Activated CD4-positive, CD25-positive, alpha-beta regulatory T cell treated with anti-CD3 and anti-CD28 coated beads, Interleukin-2, amount 50 U/mL, for 24 hours (primary cell): ENCODE results near the gene TMEM170B.

ENCODE experiments used
- ATAC-seq, 2 donors: fragments of 150-1000 bp; cut with Tn5 transposase; one replicate each; pipeline ENCODE4 v1.10.0; 2021; ENCODE audit warnings: mild to moderate bottlenecking in 1 of 2, moderate library complexity in 1 of 2

TMEM170B gene

DNA sequence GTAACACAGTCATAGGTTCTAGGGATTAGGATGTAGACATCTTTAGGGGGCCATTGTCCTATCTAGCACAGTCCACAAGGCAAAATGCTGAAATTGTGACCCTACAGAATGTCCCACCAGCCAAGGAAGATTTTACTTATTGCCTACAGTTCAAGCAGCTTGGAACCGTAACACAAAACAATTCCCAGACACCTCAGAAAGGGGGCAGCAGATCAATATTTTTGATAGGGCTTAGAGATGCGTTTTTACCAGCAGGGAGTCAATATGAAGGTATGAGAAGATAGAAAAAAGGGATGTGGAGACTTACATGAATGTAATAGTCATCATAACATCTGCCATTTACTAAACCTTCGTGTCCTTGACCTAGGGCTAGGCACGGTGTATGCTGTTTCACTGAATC, 81.0 kb downstream of the TMEM170B start:
- ATAC-seq, result no peak

DNA sequence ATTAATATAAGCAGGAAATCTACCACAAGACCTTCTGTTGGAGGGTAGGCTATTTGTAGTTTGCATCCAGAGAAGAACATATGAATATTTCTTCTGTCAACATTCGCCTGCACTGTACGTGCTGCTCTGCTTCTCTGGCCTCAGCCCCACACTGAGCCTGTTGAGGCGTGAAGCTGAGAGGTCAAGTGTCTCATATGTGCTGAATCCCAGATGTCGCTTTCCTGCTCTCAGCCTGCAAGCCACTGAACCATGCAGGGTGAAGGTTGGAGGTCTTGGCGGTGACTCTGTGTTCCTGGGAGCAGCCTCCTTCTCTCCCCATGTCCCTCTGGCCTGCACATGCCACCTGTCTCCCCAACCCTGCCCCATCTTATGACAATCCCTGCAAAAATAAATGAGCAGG, 83.6 kb downstream of the TMEM170B start:
- no peak for ATAC-seq

DNA sequence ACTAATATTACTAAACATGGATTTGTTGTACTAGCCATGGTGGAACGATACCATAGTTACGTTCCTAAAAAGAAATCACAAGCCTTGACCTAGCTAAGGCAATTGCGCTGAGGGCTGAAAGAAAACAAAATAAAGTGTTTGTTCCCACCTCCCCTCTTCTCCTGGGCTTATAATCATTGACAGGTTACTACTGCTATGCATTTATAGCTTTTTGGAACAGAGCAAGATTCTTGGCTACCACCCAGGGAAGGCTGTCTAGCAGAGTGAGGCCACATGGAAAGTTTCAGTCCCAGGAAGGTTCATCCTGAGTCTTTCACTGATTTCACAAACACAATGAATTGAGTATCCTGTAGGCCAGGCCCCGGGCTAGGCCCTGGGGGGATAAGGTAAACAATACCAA, 84.6 kb downstream of the TMEM170B start:
- no peak for ATAC-seq

DNA sequence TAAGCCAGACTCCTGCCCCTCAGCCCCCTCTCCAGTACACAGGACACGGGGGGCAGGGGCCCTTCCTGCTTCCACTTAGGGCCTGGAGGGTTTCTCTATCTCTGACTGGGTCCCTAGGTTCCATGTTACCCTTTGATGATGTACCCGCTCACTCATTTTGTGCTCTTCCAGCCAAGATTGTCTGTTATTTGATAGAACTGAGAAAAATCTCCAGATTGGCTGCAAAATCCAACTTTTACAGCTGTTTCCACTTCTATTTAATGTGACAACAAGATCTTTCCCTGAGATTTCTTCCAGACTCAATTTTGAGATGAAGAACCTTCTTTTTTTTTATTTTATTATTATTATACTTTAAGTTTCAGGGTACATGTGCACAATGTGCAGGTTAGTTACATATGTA, 85.7 kb downstream of the TMEM170B start:
- ATAC-seq, result no peak

DNA sequence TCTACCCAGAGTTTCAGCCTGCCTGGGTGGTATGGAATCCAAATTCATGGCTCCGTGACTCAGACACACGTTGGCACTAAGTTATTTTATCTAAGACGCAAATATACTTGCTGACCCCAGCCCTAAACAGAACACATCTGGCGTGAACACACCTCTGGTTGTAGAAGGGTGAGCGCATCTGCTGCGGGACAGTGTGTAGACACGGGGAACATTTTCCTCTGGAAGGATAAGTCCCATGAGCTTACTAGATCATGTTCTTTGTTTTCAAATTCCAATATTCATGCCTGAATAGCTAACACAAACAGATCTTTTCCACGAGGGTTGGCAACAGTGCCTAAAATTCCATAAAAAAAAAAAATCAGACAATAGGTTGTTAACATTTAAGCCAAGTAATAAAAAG, 87.8 kb downstream of the TMEM170B start:
- ATAC-seq, result no peak

DNA sequence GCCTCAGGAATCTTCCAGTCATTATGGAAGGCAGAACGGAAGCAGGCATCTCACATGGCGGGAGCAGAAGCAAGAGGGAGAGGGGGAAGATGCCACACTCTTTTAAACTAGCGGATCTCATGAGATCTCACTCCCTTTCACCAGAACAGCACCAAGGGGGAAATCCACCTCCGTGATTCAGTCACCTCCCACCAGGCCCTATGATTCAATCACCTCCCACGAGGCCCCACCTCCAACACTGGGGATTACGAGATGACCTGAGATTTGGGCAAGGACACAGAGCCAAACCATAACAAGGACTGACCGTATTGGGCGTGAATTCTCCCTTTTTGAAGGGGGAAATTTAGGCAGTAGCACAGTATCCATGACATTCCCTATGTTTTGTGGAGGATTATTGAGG, 88.8 kb downstream of the TMEM170B start:
- ATAC-seq, result no peak

DNA sequence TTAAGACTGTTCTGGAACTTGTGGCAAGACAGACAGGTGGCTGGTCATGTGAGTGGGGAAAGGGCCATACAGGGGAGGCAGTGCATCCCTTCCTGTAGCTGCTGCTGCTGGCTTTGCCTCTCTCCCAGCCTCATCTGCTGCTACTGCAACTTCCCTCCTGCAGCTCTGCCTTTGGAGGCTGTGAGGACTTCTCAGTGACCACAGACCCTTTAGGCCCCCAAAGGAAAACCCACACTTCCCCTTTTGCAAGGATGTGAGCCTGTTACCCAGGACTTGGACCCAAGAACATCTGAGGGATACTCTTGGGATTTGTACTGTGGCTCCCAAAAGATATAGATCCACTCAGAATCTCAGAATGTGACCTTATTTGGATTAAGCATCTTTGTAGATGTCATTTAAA, 91.0 kb downstream of the TMEM170B start:
- ATAC-seq, result no peak

DNA sequence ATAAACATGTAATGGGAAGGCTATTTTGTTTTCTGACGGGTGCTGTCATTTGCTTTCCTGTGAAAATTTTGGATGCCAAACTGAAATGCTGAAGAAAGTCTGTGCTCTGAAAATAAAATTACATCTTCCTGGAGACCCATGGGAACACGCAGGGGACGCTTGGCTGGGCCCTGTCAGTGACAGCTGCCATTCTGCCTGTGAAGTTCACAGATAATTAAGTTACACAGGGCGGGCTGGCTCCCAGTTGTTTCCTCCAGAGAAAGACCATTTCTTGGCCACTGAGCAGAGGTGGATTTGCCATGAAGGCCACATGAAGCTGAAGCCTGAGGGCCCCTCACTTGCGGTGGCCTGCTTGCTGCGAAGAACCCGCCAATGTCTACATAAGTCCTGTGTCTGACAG, 93.5 kb downstream of the TMEM170B start:
- ATAC-seq, result no peak

- ATAC-seq, result no peak
Observed at GRCh38 chr6:11631539-11631938, 94.0 kb downstream of the TMEM170B start.

- no peak for ATAC-seq
Observed at GRCh38 chr6:11632231-11632630, 94.7 kb downstream of the TMEM170B start.

DNA sequence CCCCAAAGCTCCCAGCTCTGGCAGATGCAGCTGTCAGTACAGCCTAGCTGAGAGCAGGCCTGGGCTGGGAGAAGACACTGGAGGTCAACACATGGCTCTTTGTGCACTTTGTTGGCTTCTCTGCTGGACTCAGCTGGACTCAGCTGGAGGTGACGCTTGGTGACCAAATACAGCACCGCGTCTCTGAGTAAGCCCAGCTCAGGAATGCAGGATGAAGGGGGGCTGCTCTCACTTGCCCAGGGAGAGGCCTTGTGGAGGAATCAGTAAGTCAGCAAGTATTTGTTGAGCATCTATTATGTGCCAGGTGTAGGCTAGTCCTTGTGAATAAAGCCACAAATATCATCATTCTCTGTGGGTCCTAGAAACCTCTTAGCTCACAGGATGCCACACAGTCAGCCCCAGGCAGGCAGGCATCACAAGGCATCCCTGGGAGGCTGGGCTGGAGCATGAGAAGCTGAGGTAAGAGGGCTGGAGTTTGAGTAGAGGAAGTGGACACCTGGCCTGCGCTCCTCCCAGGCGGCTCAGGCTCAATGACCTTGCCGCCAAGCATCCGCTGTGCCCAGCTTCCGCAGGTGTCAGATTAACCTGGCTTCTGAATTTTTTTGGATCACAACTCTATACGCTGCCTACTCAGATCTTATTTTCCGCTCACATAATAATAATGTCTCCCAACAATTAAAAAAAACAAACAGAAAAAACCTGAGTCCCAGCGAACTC, 95.4 kb downstream of the TMEM170B start:
- no peak for ATAC-seq
